Trophoblast cell (in vitro differentiated cells and primary cell): ENCODE results near the gene RRBP1.

Experiments used
- DNase-seq, 2 donors: peaks; one replicate each; pipeline ENCODE4 v3.0.0-alpha.2; 2016
- H2AFZ ChIP-seq: 2 replicates; pipeline ENCODE4 v1.6.1; 2013; ENCODE audit warnings: low read length, moderate library complexity, mild to moderate bottlenecking; ENCODE audit not compliant: insufficient read depth, poor library complexity
- H2AK5ac ChIP-seq: 2 replicates; pipeline ENCODE4 v1.6.1; 2013; ENCODE audit warnings: mild to moderate bottlenecking, low read length
- H2BK120ac ChIP-seq: 2 replicates; pipeline ENCODE4 v1.6.1; 2013; ENCODE audit warnings: low read length, mild to moderate bottlenecking, moderate library complexity; ENCODE audit not compliant: insufficient read depth, poor library complexity
- H2BK12ac ChIP-seq: 2 replicates; pipeline ENCODE4 v1.6.1; 2013; ENCODE audit warnings: mild to moderate bottlenecking, low read length, moderate library complexity
- H2BK5ac ChIP-seq: 2 replicates; pipeline ENCODE4 v1.6.1; 2013; ENCODE audit warnings: low read length, low read depth, moderate library complexity, mild to moderate bottlenecking; ENCODE audit not compliant: poor library complexity
- H3K14ac ChIP-seq: 2 replicates; pipeline ENCODE4 v1.6.1; 2013; ENCODE audit warnings: mild to moderate bottlenecking, low read length
- H3K18ac ChIP-seq: 2 replicates; pipeline ENCODE4 v1.6.1; 2013; ENCODE audit warnings: mild to moderate bottlenecking, low read length
- H3K23ac ChIP-seq: 2 replicates; pipeline ENCODE4 v1.6.1; 2013; ENCODE audit warnings: low read length
- H3K27ac ChIP-seq: 2 replicates; pipeline ENCODE4 v1.5.1; 2013; ENCODE audit warnings: low read depth, mild to moderate bottlenecking, inconsistent platforms, low read length, moderate library complexity
- H3K27me3 ChIP-seq: 2 replicates; pipeline ENCODE4 v1.6.1; 2013; ENCODE audit warnings: inconsistent platforms, mild to moderate bottlenecking, low read length, moderate library complexity; ENCODE audit not compliant: insufficient read depth
- H3K36me3 ChIP-seq, 2 experiments: 1 replicate in 1 of 2; 2 replicates in 1 of 2; pipeline ENCODE4 v1.6.1; 2013; ENCODE audit warnings: low read length in 2 of 2, mild to moderate bottlenecking in 2 of 2, moderate library complexity in 1 of 2; ENCODE audit not compliant: insufficient read depth in 2 of 2, control insufficient read depth in 1 of 2
- H3K4ac ChIP-seq: 2 replicates; pipeline ENCODE4 v1.6.1; 2013; ENCODE audit warnings: low read depth, mild to moderate bottlenecking, low read length, moderate library complexity
- H3K4me1 ChIP-seq, 2 experiments: 1 replicate in 1 of 2; 2 replicates in 1 of 2; pipeline ENCODE4 v1.6.1; 2013; ENCODE audit warnings: low read length in 2 of 2, mild to moderate bottlenecking in 2 of 2, moderate library complexity in 1 of 2; ENCODE audit not compliant: insufficient read depth in 2 of 2, control insufficient read depth in 1 of 2
- H3K4me2 ChIP-seq: 2 replicates; pipeline ENCODE4 v1.6.1; 2013; ENCODE audit warnings: inconsistent platforms, mild to moderate bottlenecking, low read length, moderate library complexity
- H3K4me3 ChIP-seq: 2 replicates; pipeline ENCODE4 v1.5.1; 2013; ENCODE audit warnings: mild to moderate bottlenecking, low read depth, low read length, inconsistent platforms
- H3K79me1 ChIP-seq: one replicate; pipeline ENCODE4 v1.6.1; 2013; ENCODE audit warnings: low read length
- H3K79me2 ChIP-seq: 2 replicates; pipeline ENCODE4 v1.6.1; 2013; ENCODE audit warnings: low read length, mild to moderate bottlenecking; ENCODE audit not compliant: control insufficient read depth, insufficient read depth, poor library complexity
- H3K9ac ChIP-seq: 2 replicates; pipeline ENCODE4 v1.6.1; 2013; ENCODE audit warnings: mild to moderate bottlenecking, low read length
- H3K9me3 ChIP-seq: 2 replicates; pipeline ENCODE4 v1.6.1; 2013; ENCODE audit warnings: low read depth, mild to moderate bottlenecking, control low read depth, inconsistent platforms, low read length; ENCODE audit not compliant: insufficient read depth
- H4K12ac ChIP-seq: 2 replicates; pipeline ENCODE4 v1.6.1; 2013; ENCODE audit warnings: low read depth, mild to moderate bottlenecking, low read length, moderate library complexity
- H4K8ac ChIP-seq: 2 replicates; pipeline ENCODE4 v1.6.1; 2013; ENCODE audit warnings: low read depth, mild to moderate bottlenecking, low read length, moderate library complexity
- H4K91ac ChIP-seq: one replicate; pipeline ENCODE4 v1.6.1; 2013; ENCODE audit warnings: low read depth, mild to moderate bottlenecking, low read length, moderate library complexity
- WGBS: extraction: QIAGEN DNeasy Blood & Tissue Kit; methylation state at CpG from one replicate; pipeline ENCODE4 v1.1.7; 2013; ENCODE audit warnings: missing lambda C conversion rate; ENCODE audit not compliant: insufficient read length, insufficient coverage; ENCODE audit errors: extremely low coverage; 5-methylcytosine and 5-hydroxymethylcytosine counted together

The RRBP1 gene

DNA sequence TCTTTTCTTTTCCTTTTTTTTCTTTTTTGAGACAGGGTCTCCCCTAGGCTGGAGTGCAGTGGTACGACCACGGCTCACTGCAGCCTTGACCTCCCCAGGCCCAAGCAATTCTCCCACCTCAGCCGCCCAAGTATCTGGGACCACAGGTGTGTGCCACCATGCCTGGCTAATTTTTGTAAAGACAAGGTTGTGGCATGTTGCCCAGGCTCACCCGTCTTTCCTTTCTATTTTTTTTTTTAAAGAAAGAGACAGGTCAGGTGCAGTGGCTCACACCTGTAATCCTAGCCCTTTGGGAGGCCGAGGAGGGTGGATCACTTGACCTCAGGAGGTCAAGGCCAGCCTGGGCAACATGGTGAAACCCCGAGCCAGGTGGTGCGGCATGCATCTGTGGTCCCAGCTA, 34.3 kb upstream of the RRBP1 start:
- no CpG with 5 or more reads among the region's 7 CpGs for WGBS
- Histone ChIP-seq H2BK5ac (no peak overlapping the region), H3K4me1 (peaks cover 0 to 2% of the 10 kb centered on the region in 2 experiments), H3K23ac (no peak overlapping the region), H2AK5ac (no peak overlapping the region), H4K91ac (no peak overlapping the region), H3K79me1 (no peaks in the 10 kb centered on the region), H2BK12ac (no peak overlapping the region), H3K4me2 (no peak overlapping the region), H3K4ac (no peak overlapping the region), H3K4me3 (no peak overlapping the region), H4K12ac (no peak overlapping the region), H3K79me2 (no peaks in the 10 kb centered on the region), H4K8ac (no peak overlapping the region), H3K18ac (no peak overlapping the region), H3K9ac (no peak overlapping the region), H2BK120ac (no peak overlapping the region), H3K27me3 (no peaks in the 10 kb centered on the region), H3K36me3 (no peaks in the 10 kb centered on the region), H3K9me3 (no peaks in the 10 kb centered on the region), H3K14ac (no peak overlapping the region), H2AFZ (no peak overlapping the region), H3K27ac (no peak overlapping the region)
- no peak for DNase-seq

DNA sequence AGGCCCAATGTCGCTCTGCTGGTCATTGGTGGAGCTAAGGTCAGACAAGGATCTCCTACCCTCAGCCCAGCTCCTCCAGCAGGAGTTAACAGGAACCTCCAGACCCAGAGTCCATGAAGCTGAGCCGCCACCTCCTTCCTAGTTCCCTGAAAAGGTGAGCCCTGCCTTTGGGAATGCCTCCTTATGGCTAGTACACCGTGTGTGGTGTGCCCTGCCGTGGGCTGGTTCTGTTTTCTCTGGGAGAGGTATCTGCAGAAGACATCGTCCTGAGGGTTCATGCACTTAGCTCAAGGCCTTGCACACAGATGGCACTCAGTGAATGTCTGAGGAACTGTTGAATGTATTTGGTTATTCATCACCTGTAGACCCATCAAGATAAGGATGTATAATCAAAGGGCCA, 33.0 kb upstream of the RRBP1 start:
- Histone ChIP-seq H3K79me2 (no peaks in the 10 kb centered on the region), H3K79me1 (no peaks in the 10 kb centered on the region), H3K4me2 (no peak overlapping the region), H3K4me3 (no peak overlapping the region), H3K27me3 (no peaks in the 10 kb centered on the region), H3K9me3 (no peaks in the 10 kb centered on the region), H4K12ac (no peak overlapping the region), H2BK5ac (no peak overlapping the region), H3K18ac (no peak overlapping the region), H4K8ac (no peak overlapping the region), H3K4ac (no peak overlapping the region), H3K27ac (no peak overlapping the region), H3K9ac (no peak overlapping the region), H4K91ac (no peak overlapping the region), H2BK120ac (no peak overlapping the region), H3K23ac (no peak overlapping the region), H3K14ac (no peak overlapping the region), H3K4me1 (peaks cover 0 to 2% of the 10 kb centered on the region in 2 experiments), H3K36me3 (no peaks in the 10 kb centered on the region), H2BK12ac (no peak overlapping the region), H2AFZ (no peak overlapping the region), H2AK5ac (no peak overlapping the region)
- WGBS: no CpG with 5 or more reads among the region's 5 CpGs
- no peak for DNase-seq

DNA sequence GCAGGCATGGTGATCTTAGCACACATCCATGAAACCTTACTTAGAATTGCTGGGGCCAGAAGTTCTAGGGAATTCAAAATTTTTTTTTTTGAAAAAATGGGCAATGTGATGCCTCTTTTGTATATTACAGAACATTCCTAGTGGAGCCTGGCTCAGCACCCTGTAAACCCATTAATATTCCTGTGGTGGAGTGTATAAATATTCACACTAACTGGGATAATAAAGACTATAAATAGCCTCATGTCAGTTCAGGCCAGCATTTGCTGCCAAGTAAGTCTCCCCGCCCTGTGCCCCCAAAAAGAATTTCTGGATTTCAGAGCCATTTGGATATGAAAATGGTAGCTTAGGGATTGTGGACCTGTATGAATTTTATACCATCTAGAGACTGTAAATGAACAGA, 32.6 kb upstream of the RRBP1 start:
- DNase-seq: no peak
- WGBS: no CpG with 5 or more reads among the region's 1 CpG
- Histone ChIP-seq H2BK12ac (no peak overlapping the region), H2BK120ac (no peak overlapping the region), H3K36me3 (no peaks in the 10 kb centered on the region), H3K27ac (no peak overlapping the region), H3K79me1 (no peaks in the 10 kb centered on the region), H3K9me3 (no peaks in the 10 kb centered on the region), H3K9ac (no peak overlapping the region), H3K27me3 (no peaks in the 10 kb centered on the region), H3K14ac (no peak overlapping the region), H2AK5ac (no peak overlapping the region), H4K12ac (no peak overlapping the region), H2BK5ac (no peak overlapping the region), H3K79me2 (no peaks in the 10 kb centered on the region), H3K18ac (no peak overlapping the region), H3K4ac (no peak overlapping the region), H3K4me2 (no peak overlapping the region), H4K8ac (no peak overlapping the region), H3K4me3 (no peak overlapping the region), H2AFZ (no peak overlapping the region), H3K23ac (no peak overlapping the region), H4K91ac (no peak overlapping the region), H3K4me1 (peaks cover 0 to under 1% of the 10 kb centered on the region in 2 experiments)

DNA sequence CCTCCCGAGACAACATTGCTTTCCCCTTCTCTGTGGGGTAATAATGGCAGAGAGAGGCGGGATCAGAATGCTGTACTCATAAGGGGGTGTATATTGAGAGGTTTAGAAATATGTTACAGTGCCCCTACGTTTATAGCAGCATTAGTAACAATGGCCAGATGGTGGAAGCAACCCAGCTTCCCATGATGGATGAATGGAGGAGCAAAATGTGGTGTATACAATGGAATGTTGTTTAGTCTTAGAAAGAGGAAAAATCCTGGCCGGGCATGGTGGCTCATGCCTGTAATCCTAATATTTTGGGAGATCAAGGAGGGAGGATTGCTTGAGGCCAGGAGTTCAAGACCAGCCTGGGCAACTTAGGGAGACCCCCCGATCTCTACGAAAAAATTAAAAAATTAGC, 30.7 kb upstream of the RRBP1 start:
- Histone ChIP-seq H3K9ac (no peak overlapping the region), H3K9me3 (no peaks in the 10 kb centered on the region), H3K79me1 (no peaks in the 10 kb centered on the region), H3K18ac (no peak overlapping the region), H2BK5ac (no peak overlapping the region), H3K23ac (no peak overlapping the region), H3K27me3 (no peaks in the 10 kb centered on the region), H3K27ac (no peak overlapping the region), H4K91ac (no peak overlapping the region), H3K14ac (no peak overlapping the region), H3K36me3 (no peaks in the 10 kb centered on the region), H2BK120ac (no peak overlapping the region), H4K12ac (no peak overlapping the region), H3K4me3 (no peak overlapping the region), H3K79me2 (no peaks in the 10 kb centered on the region), H2AK5ac (no peak overlapping the region), H2AFZ (no peak overlapping the region), H3K4me2 (no peak overlapping the region), H3K4me1 (no peaks in the 10 kb centered on the region), H4K8ac (no peak overlapping the region), H3K4ac (no peak overlapping the region), H2BK12ac (no peak overlapping the region)
- no peak for DNase-seq
- no CpG with 5 or more reads among the region's 6 CpGs for WGBS
